ENCODE data around the gene IL4. TPM values are rescaled to one million over a fixed set of nuclear protein-coding genes. Genes with fewer than 3 reads are reported as not detected.
A peak's percentile ranks its signal among the peaks of the same experiment; 100 is the strongest.
"Not testable (repeated sequence)": the region's sequence is repeated elsewhere in the genome, so short reads cannot be mapped to it uniquely, and the experiment has no call there.

IL4 gene
- not detected for total RNA-seq

DNA sequence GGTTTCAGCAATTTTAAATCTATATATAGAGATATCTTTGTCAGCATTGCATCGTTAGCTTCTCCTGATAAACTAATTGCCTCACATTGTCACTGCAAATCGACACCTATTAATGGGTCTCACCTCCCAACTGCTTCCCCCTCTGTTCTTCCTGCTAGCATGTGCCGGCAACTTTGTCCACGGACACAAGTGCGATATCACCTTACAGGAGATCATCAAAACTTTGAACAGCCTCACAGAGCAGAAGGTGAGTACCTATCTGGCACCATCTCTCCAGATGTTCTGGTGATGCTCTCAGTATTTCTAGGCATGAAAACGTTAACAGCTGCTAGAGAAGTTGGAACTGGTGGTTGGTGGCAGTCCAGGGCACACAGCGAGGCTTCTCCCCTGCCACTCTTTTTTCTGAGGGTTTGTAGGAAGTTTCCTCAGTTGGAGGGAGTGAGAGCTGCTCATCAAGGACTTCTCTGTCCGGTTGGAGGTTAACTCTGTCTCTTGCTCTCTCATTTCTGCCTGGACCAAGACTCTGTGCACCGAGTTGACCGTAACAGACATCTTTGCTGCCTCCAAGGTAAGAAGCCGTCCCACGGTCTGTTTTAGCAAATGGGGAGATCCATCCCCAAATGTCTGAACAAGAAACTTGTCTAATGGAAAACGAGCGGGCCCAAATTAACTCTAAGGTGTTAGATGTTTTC is at the start of gene IL4:
Gene IL4 (plus strand): TSS at position 51 of the 692 bp plus-strand sequence. CDS start 62 bp downstream, at position 113.
- no peaks in the 10 kb centered on the region for H3K9me3 ChIP-seq
- H3K27me3 ChIP-seq: no peaks in the 10 kb centered on the region
- H3K36me3 ChIP-seq: no peaks in the 10 kb centered on the region
- no peak for TF ChIP-seq POLR2A (IDR thresholded peaks at IDR 0.05)
- TF ChIP-seq, protein P1, sequence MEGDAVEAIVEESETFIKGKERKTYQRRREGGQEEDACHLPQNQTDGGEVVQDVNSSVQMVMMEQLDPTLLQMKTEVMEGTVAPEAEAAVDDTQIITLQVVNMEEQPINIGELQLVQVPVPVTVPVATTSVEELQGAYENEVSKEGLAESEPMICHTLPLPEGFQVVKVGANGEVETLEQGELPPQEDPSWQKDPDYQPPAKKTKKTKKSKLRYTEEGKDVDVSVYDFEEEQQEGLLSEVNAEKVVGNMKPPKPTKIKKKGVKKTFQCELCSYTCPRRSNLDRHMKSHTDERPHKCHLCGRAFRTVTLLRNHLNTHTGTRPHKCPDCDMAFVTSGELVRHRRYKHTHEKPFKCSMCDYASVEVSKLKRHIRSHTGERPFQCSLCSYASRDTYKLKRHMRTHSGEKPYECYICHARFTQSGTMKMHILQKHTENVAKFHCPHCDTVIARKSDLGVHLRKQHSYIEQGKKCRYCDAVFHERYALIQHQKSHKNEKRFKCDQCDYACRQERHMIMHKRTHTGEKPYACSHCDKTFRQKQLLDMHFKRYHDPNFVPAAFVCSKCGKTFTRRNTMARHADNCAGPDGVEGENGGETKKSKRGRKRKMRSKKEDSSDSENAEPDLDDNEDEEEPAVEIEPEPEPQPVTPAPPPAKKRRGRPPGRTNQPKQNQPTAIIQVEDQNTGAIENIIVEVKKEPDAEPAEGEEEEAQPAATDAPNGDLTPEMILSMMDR (IDR thresholded peaks at IDR 0.05): no peak
- H3K27ac ChIP-seq: peak within 1 kb of the TSS in 2 of 4 donors; percentile 44 to 55
- H3K4me1 ChIP-seq: peaks cover 0 to 11% (median 0%) of the 10 kb centered on the region in 4 donors
- no peak within 1 kb of the TSS for H3K4me3 ChIP-seq
- no peak for DNase-seq

DNA sequence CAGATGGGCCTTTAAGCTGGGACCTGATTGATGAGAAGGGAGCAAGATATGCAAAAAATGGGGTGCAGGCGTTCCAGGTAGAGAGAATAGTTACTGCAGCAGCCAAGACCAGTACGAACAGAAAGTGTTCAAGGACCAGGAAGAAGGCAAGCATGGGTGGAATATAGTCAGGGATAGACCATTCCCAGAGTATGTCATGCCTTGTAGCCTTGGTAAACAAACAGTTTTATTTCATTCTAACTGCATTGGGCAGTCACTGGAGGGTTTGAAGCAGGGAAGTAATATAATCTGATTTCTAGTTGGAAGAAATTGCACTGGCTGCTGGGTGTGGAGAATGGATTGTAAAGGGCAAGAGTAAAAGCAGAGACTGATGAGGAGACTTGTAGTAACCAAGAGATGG is 46.3 kb upstream of the IL4 start:
- H3K27ac ChIP-seq: no peak overlapping the region
- H3K9me3 ChIP-seq: no peaks in the 10 kb centered on the region
- no peak for DNase-seq

DNA sequence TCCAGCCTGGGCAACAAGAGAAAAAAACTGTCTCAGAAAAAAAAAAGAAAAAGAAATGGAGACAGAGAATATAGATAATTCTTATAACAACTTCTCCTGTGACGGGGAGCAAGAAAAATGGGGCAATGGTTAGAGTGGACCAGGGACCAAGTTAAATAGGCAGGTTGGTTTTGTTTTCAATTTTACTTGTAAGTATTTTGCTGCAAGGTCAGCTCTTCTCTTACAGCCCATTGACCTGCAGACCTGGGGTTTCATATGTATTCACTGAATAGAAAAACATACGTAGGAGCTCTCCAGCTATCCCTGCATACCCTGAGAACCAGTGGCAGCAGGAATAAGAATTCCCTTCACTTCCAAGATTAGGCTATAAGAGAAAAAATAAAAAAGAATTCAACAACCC is 45.0 kb upstream of the IL4 start:
- Histone ChIP-seq H3K4me3 (no peak overlapping the region), H3K27me3 (no peaks in the 10 kb centered on the region), H3K4me1 (no peaks in the 10 kb centered on the region), H3K36me3 (peaks cover 0 to 22% (median 0%) of the 10 kb centered on the region in 3 donors), H3K9me3 (no peaks in the 10 kb centered on the region), H3K27ac (no peak overlapping the region)
- no peak for DNase-seq
- TF ChIP-seq POLR2A (IDR thresholded peaks at IDR 0.05): no peak

More for the DNA sequence above, 46.3 kb upstream of the IL4 start:
- no peaks in the 10 kb centered on the region for H3K4me1 ChIP-seq
- H3K36me3 ChIP-seq: peaks cover 0 to 15% (median 0%) of the 10 kb centered on the region in 3 donors
- H3K4me3 ChIP-seq: no peak overlapping the region
- H3K27me3 ChIP-seq: no peaks in the 10 kb centered on the region
- TF ChIP-seq POLR2A (IDR thresholded peaks at IDR 0.05): no peak
- TF ChIP-seq, protein P1 (IDR thresholded peaks at IDR 0.05): no peak

DNA sequence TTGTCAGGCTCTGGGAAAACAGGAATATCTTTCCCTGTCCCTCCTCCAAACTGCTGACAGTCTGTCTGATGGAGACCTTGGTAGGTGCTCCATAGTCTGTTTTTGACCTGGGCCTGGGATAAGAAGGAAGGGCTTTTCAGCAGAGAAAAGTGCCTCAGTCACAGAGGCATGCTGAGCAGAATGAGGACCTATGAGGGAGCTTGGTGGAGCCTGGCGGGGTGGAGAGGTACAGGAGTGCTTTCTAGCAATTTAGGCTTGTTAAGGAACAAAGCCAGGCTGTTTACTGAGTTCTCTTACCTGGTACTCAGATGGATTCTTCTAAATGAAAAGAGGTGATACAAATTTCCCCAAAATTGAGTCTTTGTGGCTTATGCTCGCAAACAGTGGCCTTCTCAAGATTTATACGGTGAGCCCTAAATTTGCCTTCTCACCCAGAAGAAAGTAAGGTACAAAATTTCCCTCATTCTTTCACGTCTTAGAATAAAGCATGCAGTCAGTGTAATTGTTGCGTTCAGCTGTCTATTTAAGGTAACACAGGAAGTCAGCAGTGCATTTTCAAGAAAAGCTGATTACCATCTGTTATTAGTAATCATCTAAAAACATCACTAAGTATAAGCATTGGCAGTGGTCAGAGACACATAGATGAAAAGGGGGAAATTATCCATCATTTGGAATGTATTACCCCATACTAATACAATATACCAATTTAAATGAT is 44.4 kb upstream of the IL4 start:
- TF ChIP-seq, protein P1 (IDR thresholded peaks at IDR 0.05): no peak
- Histone ChIP-seq H3K9me3 (no peaks in the 10 kb centered on the region), H3K36me3 (peaks cover 0 to 22% (median 0%) of the 10 kb centered on the region in 3 donors), H3K27me3 (no peaks in the 10 kb centered on the region), H3K27ac (no peak overlapping the region), H3K4me3 (no peak overlapping the region), H3K4me1 (no peaks in the 10 kb centered on the region)
- no peak for DNase-seq

DNA sequence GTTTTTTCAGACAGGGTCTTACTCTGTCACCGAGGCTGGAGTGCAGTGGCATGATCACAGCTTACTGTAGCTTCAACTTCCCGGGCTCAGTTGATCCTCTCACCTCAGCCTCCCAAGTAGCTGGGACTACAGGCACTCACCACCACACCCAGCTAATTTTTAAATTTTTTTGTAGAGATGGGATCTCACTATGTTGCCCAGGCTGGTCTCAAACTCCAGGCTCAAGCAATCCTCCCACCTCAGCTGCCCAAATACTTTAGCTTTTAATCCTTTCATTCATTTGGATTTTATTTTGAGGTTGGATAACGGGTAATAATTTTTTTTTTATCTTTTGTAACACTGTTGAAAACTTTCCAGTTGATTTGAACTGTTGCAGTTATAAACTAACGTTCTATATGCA is 40.2 kb upstream of the IL4 start:
- H3K4me1 ChIP-seq, H3K4me3 ChIP-seq, H3K27me3 ChIP-seq, H3K27ac ChIP-seq, H3K9me3 ChIP-seq, DNase-seq: not testable (repeated sequence)
- H3K36me3 ChIP-seq: peaks cover 0 to 41% (median 0%) of the 10 kb centered on the region in 3 donors

DNA sequence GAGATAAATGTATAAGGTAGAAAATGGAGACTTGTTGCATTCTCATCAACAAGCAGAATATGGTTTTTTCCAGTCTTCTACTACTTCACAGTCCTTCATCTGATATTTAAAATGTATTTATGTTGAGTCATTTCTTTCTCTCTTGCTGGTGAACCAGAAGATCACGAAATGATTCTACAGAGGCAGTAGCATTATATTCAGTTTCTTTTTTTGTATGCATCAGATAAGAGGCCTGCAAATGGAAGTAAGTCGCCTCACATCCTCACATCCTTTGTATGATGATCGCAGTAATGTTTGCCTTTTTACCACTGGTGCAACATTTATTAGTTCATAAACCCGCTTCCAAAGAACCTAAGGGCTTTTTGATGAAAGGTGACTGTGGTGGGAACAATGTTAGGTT is 37.9 kb upstream of the IL4 start:
- Histone ChIP-seq H3K4me3 (no peak overlapping the region), H3K9me3 (no peaks in the 10 kb centered on the region), H3K27me3 (no peaks in the 10 kb centered on the region), H3K36me3 (peaks cover 0 to 57% (median 0%) of the 10 kb centered on the region in 3 donors), H3K4me1 (no peaks in the 10 kb centered on the region), H3K27ac (no peak overlapping the region)
- no peak for TF ChIP-seq POLR2A (IDR thresholded peaks at IDR 0.05)
- TF ChIP-seq, protein P1 (IDR thresholded peaks at IDR 0.05): no peak
- no peak for DNase-seq

Data from Peyer's patch (tissue), 4 donors.